ENCODE measurements around the gene CHMP5. TPM values are rescaled to one million over a fixed set of nuclear protein-coding genes. Genes with fewer than 3 reads are reported as not detected.

The CHMP5 gene
- total RNA-seq, 2 donors from 2014 or later, result 22.6 to 23.3 TPM

GRCh38 chr9:33232815-33233214 lies 32.0 kb upstream of the CHMP5 start:
- peaks cover 2% of the 10 kb centered on the region for H3K4me1 Mint-ChIP-seq
- DNase-seq (no peak), ATAC-seq (no peak)
- H3K27ac Mint-ChIP-seq, result no peak overlapping the region
- H3K27me3 Mint-ChIP-seq, result peaks cover 21% of the 10 kb centered on the region
- H3K4me3 Mint-ChIP-seq, result no peak overlapping the region
- no peaks in the 10 kb centered on the region for H3K9me3 ChIP-seq (ENCODE audit: control insufficient read depth, low read length, poor library complexity, severe bottlenecking)
- H3K36me3 Mint-ChIP-seq (ENCODE audit: low read depth), result peaks cover 6% of the 10 kb centered on the region

DNA sequence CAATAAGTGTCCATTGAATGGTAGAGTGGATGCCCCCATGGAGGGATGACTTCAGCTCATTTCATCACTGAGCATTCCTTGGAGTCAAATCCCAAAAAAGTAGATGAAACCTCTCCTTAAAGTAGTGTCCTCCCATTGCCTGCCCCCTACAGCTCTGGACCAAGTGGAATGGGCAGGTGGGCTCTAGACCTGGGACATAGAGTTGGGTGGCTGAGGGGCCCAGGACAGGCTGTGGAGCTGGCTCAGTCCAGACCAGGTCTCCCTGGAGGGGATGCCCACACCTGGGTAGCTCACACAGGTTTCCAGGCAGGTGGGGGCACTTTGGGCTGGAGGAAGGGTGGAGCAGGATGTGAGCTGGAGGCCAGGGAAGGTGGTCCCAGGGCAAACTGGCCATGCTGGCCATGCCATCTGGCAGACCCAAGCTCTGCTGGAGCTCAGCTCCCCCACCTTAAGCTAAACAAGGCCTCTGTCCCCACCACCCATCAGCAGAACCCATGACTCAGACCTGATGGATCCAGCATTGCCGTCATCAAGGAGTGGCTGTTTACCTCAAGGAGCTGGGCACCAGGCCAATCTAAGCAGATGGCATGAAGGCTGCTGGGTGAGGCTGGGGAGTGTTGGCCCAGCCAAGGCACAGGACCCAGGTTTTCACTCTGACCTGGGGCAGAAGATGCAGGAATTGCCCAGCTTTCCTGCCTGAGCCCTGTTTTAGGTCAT lies 31.1 kb upstream of the CHMP5 start:
- H3K27me3 Mint-ChIP-seq, result peaks cover 21% of the 10 kb centered on the region
- DNase-seq (no peak), ATAC-seq (no peak)
- H3K27ac Mint-ChIP-seq, result no peak overlapping the region
- no peaks in the 10 kb centered on the region for H3K4me1 Mint-ChIP-seq
- H3K36me3 Mint-ChIP-seq (ENCODE audit: low read depth), result peaks cover 6% of the 10 kb centered on the region
- H3K9me3 ChIP-seq (ENCODE audit: control insufficient read depth, low read length, poor library complexity, severe bottlenecking), result no peaks in the 10 kb centered on the region
- no peak overlapping the region for H3K4me3 Mint-ChIP-seq

DNA sequence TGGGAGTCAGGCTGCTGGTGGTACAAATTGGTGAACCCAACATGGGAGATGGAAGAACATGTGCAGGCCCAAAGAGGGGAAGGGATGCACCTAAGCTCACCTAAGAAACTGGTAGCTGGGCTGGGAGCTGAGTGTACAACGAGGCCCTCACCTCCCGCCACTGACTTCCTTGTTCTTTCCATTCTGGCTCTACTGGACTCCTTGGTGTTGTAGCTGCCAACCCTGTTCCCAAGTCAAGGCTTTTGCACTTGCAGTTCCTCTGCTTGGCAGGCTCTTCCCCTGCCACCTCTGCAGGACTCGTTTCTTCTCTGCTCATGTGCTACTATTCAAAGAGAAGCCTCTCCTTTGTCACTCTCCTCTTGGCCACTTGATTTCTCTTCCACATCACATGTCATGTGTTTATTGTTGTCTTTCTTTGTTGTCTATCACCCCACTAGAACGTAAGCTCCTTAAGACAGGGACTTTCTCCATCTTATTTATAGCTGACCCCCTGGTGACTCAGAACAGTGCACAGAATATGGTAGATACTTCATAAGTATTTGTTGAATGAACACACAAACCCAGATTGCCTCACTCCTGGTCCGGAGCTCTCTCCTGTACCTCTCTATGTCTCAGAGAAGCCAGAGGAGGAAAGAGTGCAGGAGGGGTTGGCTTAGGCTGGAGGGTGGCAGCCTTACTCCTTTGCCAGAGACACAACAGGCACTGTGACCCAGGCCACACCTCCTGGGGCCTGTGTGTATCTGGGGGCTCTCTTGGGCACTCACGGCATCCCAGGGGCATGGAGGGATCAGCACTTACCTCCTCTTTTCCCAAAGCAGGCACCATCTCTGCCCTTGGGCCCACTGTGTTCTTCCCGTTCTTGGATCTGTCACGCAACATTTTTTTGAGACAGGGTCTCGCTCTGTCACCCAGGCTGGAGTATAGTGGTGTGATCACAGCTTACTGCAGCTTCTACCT lies 30.1 kb upstream of the CHMP5 start:
- no peak overlapping the region for H3K27ac Mint-ChIP-seq
- DNase-seq (no peak), ATAC-seq (no peak)
- peaks cover 24% of the 10 kb centered on the region for H3K27me3 Mint-ChIP-seq
- H3K9me3 ChIP-seq (ENCODE audit: control insufficient read depth, low read length, poor library complexity, severe bottlenecking), result no peaks in the 10 kb centered on the region
- peaks cover 6% of the 10 kb centered on the region for H3K36me3 Mint-ChIP-seq (ENCODE audit: low read depth)
- no peak overlapping the region for H3K4me3 Mint-ChIP-seq
- peaks cover 1% of the 10 kb centered on the region for H3K4me1 Mint-ChIP-seq

GRCh38 chr9:33236571-33236970 lies 28.3 kb upstream of the CHMP5 start:
- Mint-ChIP-seq H3K27me3 (peaks cover 34% of the 10 kb centered on the region), H3K36me3 (ENCODE audit: low read depth) (peaks cover 9% of the 10 kb centered on the region)
- ATAC-seq, result no peak

GRCh38 chr9:33239921-33240320 lies 24.9 kb upstream of the CHMP5 start, which contains the start of gene SPINK4:
Gene SPINK4 (plus strand): TSS chr9:33240167. CDS start chr9:33240209, 42 bp downstream.
- no peaks in the 10 kb centered on the region for H3K9me3 ChIP-seq (ENCODE audit: control insufficient read depth, low read length, poor library complexity, severe bottlenecking)
- Mint-ChIP-seq H3K27ac (no peak within 1 kb of the TSS), H3K36me3 (ENCODE audit: low read depth) (peaks cover 9% of the 10 kb centered on the region), H3K4me3 (no peak within 1 kb of the TSS), H3K27me3 (peaks cover 23% of the 10 kb centered on the region), H3K4me1 (peaks cover 2% of the 10 kb centered on the region)
- DNase-seq (no peak), ATAC-seq (no peak)

More at GRCh38 chr9:33236571-33236970, 28.3 kb upstream of the CHMP5 start:
- no peak for DNase-seq
- peaks cover 2% of the 10 kb centered on the region for H3K4me1 Mint-ChIP-seq
- no peak overlapping the region for H3K27ac Mint-ChIP-seq
- no peaks in the 10 kb centered on the region for H3K9me3 ChIP-seq (ENCODE audit: control insufficient read depth, low read length, poor library complexity, severe bottlenecking)
- H3K4me3 Mint-ChIP-seq, result no peak overlapping the region

DNA sequence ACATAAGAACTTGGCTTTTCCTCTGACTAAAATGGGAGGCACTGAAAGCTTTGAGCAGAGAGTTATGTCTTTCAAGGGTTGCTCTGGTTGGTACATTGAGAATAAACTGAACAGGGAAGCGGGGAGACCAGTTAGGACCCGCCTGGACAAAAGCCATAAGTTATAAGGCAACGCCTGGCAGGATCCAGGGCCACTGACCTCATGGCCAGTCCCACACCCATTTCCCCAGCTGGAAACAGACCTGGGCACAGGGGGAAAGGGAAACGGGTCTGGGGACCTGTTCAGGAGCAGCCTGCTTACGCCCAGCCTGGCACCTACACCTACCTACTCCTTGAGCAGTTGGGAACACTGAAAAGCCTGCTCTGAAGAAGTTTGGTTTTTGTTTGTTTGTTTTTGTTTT lies 23.6 kb upstream of the CHMP5 start:
- peaks cover 3% of the 10 kb centered on the region for H3K36me3 Mint-ChIP-seq (ENCODE audit: low read depth)
- no peak overlapping the region for H3K27ac Mint-ChIP-seq
- DNase-seq (no peak), ATAC-seq (no peak)
- H3K9me3 ChIP-seq (ENCODE audit: control insufficient read depth, low read length, poor library complexity, severe bottlenecking), result no peaks in the 10 kb centered on the region
- peaks cover 14% of the 10 kb centered on the region for H3K27me3 Mint-ChIP-seq
- no peak overlapping the region for H3K4me3 Mint-ChIP-seq
- peaks cover 2% of the 10 kb centered on the region for H3K4me1 Mint-ChIP-seq

DNA sequence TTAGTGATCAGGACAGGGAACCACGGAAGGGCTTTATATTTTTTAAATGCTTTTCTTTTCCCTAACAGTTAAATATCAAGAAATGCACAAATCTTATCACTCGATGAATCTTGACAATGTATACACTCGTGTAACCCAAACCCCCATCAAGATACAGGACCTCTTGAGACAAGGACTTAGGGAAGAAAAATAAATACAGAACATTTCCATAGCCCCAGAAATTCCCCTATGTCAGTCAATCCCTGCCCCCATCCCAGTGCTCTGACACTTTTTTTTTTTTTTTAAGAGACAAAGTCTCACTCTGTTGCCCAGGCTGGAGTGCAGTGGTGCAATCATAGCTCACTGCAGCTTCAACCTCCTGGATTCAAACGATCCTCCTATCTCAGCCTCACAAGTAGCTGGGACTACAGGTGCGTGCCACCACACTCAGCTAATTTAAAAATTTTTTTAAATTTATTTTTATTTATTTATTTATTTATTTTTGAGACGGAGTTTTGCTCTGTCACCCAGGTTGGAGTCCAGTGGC lies 22.2 kb upstream of the CHMP5 start:
- ATAC-seq (no peak), DNase-seq (no peak)
- Mint-ChIP-seq H3K4me3 (no peak overlapping the region), H3K27ac (no peak overlapping the region), H3K36me3 (ENCODE audit: low read depth) (peaks cover 8% of the 10 kb centered on the region), H3K4me1 (peaks cover 2% of the 10 kb centered on the region), H3K27me3 (peaks cover 14% of the 10 kb centered on the region)
- H3K9me3 ChIP-seq (ENCODE audit: control insufficient read depth, low read length, poor library complexity, severe bottlenecking), result no peaks in the 10 kb centered on the region

DNA sequence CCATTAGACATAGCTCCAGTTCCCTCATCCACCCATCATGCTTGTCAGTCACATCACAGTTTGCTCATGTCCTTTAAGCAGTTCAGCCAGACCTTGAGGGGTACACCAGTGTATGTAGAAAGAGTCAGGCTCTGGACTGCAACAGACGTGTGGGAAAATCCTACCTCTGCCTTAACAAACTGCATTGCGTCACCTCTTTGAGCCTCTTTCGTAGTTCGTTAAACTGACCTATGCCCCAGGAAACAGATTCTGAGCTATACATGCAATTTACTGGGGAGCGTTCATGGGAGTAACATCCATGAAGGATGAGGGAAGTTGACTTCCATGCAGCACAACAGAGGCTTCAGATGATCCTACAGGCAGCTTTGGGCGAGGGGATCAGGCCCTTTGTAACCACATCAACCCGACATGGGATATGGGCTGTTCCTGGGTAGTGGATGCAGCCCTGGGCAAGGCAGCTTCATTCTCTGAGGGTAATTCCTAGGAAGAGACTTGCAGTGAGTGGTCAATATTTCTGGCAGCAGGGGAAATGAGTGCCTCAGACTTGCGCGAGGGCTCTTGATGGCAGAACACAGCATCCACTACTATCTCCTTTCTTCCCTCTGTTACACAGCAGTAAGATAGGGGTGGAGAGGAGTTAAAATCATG lies 20.6 kb upstream of the CHMP5 start:
- H3K36me3 Mint-ChIP-seq (ENCODE audit: low read depth), result peaks cover 12% of the 10 kb centered on the region
- no peak for ATAC-seq
- no peak overlapping the region for H3K27ac Mint-ChIP-seq
- no peak overlapping the region for H3K4me3 Mint-ChIP-seq
- H3K4me1 Mint-ChIP-seq, result peaks cover 5% of the 10 kb centered on the region
- H3K9me3 ChIP-seq (ENCODE audit: control insufficient read depth, low read length, poor library complexity, severe bottlenecking), result no peaks in the 10 kb centered on the region
- no peak for DNase-seq
- H3K27me3 Mint-ChIP-seq, result peaks cover 14% of the 10 kb centered on the region

- Mint-ChIP-seq H3K27ac (peak overlapping the region; percentile 54), H3K4me1 (peaks cover 5% of the 10 kb centered on the region), H3K36me3 (ENCODE audit: low read depth) (peaks cover 14% of the 10 kb centered on the region), H3K27me3 (peaks cover 8% of the 10 kb centered on the region), H3K4me3 (no peak overlapping the region)
- DNase-seq (no peak), ATAC-seq (no peak)
- no peaks in the 10 kb centered on the region for H3K9me3 ChIP-seq (ENCODE audit: control insufficient read depth, low read length, poor library complexity, severe bottlenecking)
Measured at GRCh38 chr9:33245341-33245740, 19.5 kb upstream of the CHMP5 start.

DNA sequence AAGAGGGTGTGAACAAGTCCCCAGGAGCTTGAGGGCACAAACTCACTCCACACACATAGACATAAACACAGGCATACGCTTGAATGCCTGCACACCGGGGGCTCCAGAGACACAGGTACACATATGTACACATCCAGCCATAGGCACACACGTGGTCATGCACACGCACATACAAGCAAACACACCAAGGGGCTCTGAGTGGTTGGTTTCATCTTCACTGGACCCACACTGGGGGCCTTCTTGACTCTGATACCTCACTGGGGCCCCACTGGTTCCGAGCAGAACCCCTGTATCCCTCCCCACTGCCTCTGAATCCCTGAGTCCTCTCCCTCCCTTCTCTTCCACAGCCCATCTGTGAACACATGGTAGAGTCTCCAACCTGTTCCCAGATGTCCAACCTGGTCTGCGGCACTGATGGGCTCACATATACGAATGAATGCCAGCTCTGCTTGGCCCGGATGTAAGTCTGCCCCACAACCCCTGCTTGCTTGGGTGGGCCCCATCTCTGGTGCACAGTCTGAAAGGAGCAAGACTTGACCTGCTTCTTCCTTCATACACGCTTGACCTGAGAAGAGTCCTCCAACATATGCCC lies 18.5 kb upstream of the CHMP5 start:
- Mint-ChIP-seq H3K4me3 (no peak overlapping the region), H3K4me1 (peaks cover 5% of the 10 kb centered on the region), H3K36me3 (ENCODE audit: low read depth) (peaks cover 11% of the 10 kb centered on the region), H3K27ac (no peak overlapping the region), H3K27me3 (no peaks in the 10 kb centered on the region)
- ATAC-seq, result no peak
- H3K9me3 ChIP-seq (ENCODE audit: control insufficient read depth, low read length, poor library complexity, severe bottlenecking), result no peaks in the 10 kb centered on the region
- DNase-seq, result no peak

DNA sequence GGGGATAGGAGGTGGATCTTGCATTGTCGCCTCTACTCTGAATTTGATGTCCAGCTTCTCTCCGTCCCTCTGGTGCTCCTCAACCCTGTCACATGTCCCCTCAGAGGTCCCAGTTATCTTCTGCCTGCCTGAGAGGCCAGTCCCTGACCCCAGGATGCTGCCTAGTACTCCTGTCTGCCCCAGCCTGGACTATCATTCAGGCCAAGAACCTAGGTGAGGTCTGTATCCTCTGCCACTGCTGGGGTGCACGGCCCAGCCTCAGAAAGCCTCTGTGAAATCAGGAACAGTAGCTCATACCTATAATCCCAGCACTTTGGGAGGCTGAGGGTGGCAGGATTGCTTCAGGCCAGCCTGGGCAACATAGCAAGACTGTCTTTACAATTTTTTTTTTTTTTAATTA lies 16.2 kb upstream of the CHMP5 start:
- no peaks in the 10 kb centered on the region for H3K27me3 Mint-ChIP-seq
- no peak for ATAC-seq
- no peak for DNase-seq
- H3K4me3 Mint-ChIP-seq, result no peak overlapping the region
- no peaks in the 10 kb centered on the region for H3K9me3 ChIP-seq (ENCODE audit: control insufficient read depth, low read length, poor library complexity, severe bottlenecking)
- H3K4me1 Mint-ChIP-seq, result peaks cover 7% of the 10 kb centered on the region
- H3K27ac Mint-ChIP-seq, result no peak overlapping the region
- peaks cover 18% of the 10 kb centered on the region for H3K36me3 Mint-ChIP-seq (ENCODE audit: low read depth)

DNA sequence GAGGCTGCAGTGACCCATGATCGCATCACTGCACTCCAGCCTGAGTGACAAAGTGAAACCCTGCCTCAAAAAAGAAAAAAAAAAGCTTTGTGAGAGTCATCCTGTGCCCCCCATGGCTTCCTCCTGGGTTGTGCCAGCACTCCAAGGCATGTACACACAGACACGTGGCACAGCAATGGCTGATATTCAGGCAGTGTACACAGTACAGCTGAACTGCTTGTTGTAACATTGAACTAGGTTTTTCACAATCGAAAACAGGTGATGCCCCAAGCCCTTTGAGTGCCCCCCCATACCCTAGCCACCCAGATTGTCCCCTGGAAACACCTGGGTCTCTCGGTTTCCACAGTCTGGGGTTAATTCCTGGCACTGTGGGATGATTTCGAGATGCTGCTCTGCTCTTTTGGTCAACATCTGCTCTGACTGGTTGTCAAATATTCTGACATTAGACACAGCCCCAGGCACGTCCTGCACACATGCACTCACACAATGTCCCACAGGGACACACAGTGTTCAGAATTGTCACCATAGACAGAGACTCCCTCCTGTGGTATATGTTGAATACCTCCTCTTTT lies 15.7 kb upstream of the CHMP5 start:
- Mint-ChIP-seq H3K4me3 (no peak overlapping the region), H3K36me3 (ENCODE audit: low read depth) (peaks cover 18% of the 10 kb centered on the region), H3K27me3 (no peaks in the 10 kb centered on the region), H3K27ac (no peak overlapping the region), H3K4me1 (peaks cover 7% of the 10 kb centered on the region)
- ATAC-seq (no peak), DNase-seq (no peak)
- H3K9me3 ChIP-seq (ENCODE audit: control insufficient read depth, low read length, poor library complexity, severe bottlenecking), result no peaks in the 10 kb centered on the region
